HG03103 (cell line): ENCODE results near the gene PRRT4.

Experiments used
- ATAC-seq: cut with Tn5 transposase; IDR thresholded peaks from one replicate; pipeline ENCODE4 v1.9.1; 2021; ENCODE audit warnings: low read depth; ENCODE audit not compliant: unreplicated experiment

The PRRT4 gene

DNA sequence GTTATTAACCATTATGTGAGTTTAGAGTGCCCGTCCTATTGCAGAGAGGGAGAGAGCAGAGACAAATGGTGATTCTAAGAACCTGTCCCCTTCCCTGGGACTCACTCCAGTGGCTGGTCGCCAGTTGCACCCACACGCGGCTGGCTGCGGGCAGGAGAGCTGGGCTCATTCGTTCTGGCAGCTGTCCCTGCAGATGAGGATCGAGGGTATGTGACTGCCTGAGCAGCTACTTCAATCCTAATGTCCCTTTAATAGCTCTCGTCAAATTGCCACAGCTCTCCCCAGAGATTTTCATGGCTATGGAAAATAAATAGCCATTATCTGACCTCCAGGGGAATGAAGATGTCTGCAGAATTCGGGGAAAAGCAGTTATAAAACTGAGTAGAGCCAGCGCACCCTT, 59.4 kb downstream of the PRRT4 start:
- no peak for ATAC-seq
